SU-DHL-6 (cell line): ENCODE data around the gene FBXO2.

Experiments used
- EZH2phosphoT487 ChIP-seq: fragments of 200-600 bp; sonication (generic), shearing (Covaris generic); conservative IDR thresholded peaks from 2 replicates; pipeline ENCODE4 v1.6.1; 2018; ENCODE audit warnings: mild to moderate bottlenecking, antibody characterized with exemption, low read length, moderate library complexity, mixed read lengths
- TF ChIP-seq, protein P1 (sequence below): fragments of 200-600 bp; sonication (generic); IDR thresholded peaks from one replicate; pipeline ENCODE4 v1.5.1; 2017; ENCODE audit warnings: antibody characterized with exemption, mild to moderate bottlenecking, low read length, moderate library complexity; ENCODE audit not compliant: insufficient read depth, poor library complexity, severe bottlenecking

DNA sequence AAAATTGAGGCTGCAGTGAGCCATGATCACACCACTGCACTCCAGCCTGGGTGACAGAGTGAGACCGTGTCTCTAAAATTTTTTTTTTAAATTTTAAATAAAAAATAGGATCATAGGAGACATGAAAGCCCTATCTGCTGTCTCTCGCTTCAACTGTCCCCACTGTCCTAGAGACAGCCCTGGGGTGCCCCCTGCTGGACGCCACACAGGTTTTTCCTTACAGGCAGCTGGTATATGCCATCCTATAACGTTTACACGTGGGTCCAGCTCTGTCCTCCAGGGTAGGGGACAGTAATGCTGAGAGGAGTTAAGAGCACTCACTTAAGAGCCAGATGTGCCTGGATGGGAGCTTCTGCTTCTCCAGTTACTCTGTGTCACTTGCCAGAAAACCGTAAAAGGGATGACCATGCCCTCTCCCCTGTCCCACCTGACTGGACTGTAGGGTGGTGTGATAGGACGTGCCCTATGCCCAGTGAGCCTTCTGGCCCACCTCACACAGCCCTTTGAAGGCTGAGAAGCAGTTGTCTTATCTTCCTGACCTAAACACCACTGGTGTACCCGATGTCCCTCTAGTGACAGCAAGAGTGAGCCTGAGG lies 8.5 kb downstream of the FBXO2 start:
- TF ChIP-seq, protein P1, sequence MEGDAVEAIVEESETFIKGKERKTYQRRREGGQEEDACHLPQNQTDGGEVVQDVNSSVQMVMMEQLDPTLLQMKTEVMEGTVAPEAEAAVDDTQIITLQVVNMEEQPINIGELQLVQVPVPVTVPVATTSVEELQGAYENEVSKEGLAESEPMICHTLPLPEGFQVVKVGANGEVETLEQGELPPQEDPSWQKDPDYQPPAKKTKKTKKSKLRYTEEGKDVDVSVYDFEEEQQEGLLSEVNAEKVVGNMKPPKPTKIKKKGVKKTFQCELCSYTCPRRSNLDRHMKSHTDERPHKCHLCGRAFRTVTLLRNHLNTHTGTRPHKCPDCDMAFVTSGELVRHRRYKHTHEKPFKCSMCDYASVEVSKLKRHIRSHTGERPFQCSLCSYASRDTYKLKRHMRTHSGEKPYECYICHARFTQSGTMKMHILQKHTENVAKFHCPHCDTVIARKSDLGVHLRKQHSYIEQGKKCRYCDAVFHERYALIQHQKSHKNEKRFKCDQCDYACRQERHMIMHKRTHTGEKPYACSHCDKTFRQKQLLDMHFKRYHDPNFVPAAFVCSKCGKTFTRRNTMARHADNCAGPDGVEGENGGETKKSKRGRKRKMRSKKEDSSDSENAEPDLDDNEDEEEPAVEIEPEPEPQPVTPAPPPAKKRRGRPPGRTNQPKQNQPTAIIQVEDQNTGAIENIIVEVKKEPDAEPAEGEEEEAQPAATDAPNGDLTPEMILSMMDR = peak; percentile 63
- TF ChIP-seq EZH2phosphoT487 = no peak
